Fibroblast of lung (primary cell): ENCODE measurements around the gene TM4SF18.

Source experiments
- EZH2 ChIP-seq: IDR thresholded peaks from 2 replicates; pipeline ENCODE4 v1.5.1; 2012; ENCODE audit warnings: low read length, control low read depth, mild to moderate bottlenecking; ENCODE audit errors: missing control alignments
- TF ChIP-seq, protein P1 (sequence below), 2 donors: IDR thresholded peaks in 1 of 2; conservative IDR thresholded peaks in 1 of 2; 1 replicate in 1 of 2; 2 replicates in 1 of 2; pipeline ENCODE4 v1.5.1; 2011 to 2012; ENCODE audit warnings: low read length in 2 of 2, control low read depth in 1 of 2, inconsistent platforms in 1 of 2, low read depth in 1 of 2, mild to moderate bottlenecking in 1 of 2

DNA sequence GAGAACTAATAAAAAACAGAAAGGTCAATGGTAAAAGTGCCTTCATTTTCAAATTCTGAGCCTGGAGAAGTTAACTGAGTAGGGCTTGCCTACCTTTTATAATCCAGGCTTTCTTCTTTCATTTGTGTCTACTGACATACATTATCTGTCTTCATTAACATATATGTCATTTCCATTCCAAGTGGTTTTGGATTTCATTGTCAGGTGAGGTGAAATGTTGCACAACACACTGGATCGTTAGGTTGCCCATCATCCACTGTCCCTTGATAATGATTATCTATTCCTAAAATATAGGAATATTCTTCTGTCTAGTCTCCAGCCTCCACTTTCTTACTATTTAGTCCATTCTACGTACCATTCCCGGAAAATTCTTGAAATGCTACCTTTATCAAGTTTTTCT is 56.8 kb downstream of the TM4SF18 start:
- TF ChIP-seq, protein P1, sequence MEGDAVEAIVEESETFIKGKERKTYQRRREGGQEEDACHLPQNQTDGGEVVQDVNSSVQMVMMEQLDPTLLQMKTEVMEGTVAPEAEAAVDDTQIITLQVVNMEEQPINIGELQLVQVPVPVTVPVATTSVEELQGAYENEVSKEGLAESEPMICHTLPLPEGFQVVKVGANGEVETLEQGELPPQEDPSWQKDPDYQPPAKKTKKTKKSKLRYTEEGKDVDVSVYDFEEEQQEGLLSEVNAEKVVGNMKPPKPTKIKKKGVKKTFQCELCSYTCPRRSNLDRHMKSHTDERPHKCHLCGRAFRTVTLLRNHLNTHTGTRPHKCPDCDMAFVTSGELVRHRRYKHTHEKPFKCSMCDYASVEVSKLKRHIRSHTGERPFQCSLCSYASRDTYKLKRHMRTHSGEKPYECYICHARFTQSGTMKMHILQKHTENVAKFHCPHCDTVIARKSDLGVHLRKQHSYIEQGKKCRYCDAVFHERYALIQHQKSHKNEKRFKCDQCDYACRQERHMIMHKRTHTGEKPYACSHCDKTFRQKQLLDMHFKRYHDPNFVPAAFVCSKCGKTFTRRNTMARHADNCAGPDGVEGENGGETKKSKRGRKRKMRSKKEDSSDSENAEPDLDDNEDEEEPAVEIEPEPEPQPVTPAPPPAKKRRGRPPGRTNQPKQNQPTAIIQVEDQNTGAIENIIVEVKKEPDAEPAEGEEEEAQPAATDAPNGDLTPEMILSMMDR (conservative IDR thresholded peaks at IDR 0.05 in 1 of 2, IDR thresholded peaks at IDR 0.05 in 1 of 2; ENCODE audit: low read depth in 1 of 2, low read length in 2 of 2): no peak
- TF ChIP-seq EZH2: no peak
